LNCAP (cell line): ENCODE data around the gene NAGPA.

Experiments
- TF ChIP-seq, protein P1 (sequence below): fragments of 450-650 bp; IDR thresholded peaks from 2 replicates; pipeline ENCODE4 v1.5.1; 2017; ENCODE audit warnings: mild to moderate bottlenecking

The NAGPA gene

DNA sequence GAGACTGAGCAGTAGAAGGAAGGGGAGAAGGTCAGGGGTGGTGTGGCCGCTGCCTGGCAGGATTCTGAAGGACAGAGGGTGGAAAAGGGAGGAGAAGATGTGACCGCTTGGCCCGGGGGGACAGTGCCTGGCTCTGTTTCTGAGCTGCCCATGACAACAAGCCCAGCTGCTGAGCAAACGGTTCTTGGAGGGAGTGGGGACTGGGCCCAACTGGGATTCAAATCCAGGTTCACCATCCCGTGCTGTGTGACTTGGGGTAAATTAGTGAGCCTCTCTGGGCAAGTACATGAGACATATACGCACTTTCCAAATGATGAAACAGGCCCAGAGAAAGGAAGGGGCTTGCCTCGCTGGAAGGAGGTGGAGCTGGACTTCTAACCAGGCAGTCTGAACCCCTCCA lies 52.3 kb downstream of the NAGPA start:
- TF ChIP-seq, protein P1, sequence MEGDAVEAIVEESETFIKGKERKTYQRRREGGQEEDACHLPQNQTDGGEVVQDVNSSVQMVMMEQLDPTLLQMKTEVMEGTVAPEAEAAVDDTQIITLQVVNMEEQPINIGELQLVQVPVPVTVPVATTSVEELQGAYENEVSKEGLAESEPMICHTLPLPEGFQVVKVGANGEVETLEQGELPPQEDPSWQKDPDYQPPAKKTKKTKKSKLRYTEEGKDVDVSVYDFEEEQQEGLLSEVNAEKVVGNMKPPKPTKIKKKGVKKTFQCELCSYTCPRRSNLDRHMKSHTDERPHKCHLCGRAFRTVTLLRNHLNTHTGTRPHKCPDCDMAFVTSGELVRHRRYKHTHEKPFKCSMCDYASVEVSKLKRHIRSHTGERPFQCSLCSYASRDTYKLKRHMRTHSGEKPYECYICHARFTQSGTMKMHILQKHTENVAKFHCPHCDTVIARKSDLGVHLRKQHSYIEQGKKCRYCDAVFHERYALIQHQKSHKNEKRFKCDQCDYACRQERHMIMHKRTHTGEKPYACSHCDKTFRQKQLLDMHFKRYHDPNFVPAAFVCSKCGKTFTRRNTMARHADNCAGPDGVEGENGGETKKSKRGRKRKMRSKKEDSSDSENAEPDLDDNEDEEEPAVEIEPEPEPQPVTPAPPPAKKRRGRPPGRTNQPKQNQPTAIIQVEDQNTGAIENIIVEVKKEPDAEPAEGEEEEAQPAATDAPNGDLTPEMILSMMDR: no peak

DNA sequence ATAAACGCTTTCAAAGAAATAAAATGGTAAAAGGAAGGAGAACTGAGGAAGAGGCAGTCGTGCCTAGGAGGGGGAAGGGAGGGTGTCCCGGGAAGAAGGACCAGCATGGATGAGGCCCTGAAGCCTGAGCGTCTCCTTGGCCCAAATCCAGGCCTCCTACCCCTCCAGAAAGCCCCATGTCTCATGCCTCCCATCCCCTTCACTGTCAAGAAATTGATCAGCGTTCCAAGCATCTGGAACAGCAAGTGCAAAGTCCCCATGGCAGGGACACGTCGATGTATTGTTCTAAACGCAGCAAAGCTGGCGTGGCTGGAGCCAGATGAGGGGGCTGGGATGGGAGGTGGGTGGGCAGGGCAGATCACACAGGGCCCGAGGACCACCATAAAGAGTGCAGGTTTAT lies 53.0 kb downstream of the NAGPA start:
- TF ChIP-seq, protein P1: no peak

DNA sequence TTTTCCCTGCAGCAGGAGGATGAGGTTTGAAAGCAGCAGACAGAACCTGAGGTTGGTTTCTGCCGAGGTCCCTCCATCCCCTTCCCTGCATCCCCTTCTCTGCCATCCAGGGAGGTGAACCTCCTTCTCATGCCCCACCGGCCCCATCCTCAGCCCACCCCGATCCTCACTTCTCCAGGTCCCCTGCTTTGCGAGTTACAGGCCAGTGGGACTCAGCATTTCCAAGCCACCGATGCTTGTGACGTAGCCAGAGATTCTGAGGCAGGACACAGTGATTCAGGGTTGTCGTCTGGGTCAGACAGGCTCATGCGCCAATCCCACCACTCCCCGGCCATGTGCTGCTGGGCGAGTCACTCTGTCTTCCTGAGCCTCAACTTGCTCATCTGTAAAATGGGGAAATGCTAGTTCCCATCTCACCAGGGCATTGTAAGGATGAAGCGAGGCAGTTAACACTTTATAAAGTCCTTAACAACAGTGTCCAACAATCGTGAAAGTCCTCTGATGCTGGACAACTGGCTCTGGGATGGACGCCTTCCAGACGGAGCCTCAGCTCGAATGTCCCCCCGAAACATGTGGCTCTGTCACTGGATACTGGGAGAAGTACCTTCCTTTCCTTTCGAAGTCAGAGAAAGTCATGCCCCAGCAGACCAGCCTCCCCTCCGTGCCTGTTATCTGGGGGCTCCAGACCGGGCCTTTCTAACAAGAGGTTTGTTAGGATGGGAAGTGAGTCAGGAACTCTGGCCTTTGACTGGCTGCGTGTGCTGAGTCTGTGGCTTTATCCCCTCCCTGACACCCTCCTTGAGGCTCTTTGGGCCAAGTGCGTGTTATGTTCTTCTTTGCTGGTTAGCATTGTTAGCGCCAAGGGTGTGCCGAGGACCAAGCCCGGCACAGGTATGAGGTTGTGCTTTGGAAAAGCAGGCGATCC lies 53.7 kb downstream of the NAGPA start:
- TF ChIP-seq, protein P1: no peak

DNA sequence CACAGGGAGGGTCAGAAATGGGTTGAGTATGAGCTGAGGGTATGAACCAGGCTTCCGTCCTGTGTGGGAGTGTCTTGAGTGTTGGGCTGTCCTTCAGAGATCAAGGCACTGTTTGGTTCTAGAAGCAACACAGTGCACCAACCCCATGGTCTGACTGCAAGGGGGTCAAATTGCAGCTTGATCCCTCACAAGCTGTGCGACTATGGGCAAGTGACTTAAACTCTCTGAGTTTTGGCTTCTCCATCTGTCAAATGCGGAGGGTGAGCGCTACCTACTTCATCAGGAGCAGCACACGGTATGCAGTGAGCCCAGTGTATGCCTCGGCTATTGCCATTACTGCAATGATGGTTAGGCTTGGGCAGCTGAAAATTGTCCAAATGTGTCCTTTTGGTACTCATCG lies 54.6 kb downstream of the NAGPA start:
- TF ChIP-seq, protein P1: no peak

DNA sequence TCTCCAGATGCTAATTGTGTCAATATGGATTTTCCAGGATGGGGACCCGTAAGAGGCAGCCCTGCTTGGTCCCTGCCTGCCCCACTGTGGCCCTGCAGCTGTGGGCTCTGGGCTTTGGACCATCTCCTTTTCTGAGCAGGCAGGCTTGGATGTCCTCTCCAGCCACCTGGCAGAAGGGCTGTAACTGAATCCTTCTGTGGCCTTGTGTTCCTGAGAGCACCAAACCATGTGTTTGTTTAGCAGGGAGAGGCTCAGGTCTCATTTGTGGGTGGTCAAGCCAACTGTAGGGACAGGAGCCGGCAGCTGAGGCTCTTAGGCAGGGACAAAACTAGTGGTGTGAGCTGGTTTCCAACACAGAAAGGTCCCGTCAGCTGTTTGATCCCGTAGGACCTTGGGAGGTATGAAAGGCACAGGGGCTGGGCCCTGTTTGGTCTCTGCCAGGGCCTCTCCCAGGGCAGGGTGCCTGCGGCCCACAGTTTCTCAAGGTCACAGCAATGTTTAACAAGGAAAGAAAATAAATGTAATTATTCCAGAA lies 57.1 kb downstream of the NAGPA start:
- TF ChIP-seq, protein P1: no peak

DNA sequence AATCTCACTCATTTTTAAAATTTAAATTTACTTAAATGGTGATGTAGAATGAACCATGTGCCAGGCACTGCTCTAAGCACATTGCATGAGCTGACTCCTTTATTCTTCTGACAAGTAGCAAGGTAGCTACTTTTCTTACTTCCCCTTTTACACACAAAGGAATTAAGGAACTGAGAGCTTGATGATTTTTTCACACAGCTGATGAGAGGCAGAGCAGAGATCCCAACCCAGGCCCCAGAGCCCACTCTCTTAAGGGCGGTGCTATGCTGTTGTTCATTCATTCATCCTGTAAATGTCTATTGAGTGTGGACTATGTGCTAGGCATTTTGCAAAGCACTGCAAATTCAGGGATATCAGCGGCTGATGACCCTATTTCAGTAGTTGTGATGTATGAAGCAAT lies 57.7 kb downstream of the NAGPA start:
- TF ChIP-seq, protein P1: no peak
